GM12892 (cell line): ENCODE data around the gene LAMB1. TPM values are rescaled to one million over a fixed set of nuclear protein-coding genes. Genes with fewer than 3 reads are reported as not detected.

Experiments
- DNase-seq: peaks from one replicate; pipeline ENCODE4 v3.0.0; 2011; ENCODE audit not compliant: insufficient read length
- FAIRE-seq: peaks from 2 replicates; lab custom pipeline; 2011; peaks lifted over from hg19 to GRCh38; lab: Jason Lieb, UNC
- POLR2A ChIP-seq: IDR thresholded peaks from 2 replicates; pipeline ENCODE4 v1.6.1; 2011; ENCODE audit warnings: low read depth, low read length, control low read depth
- POLR2AphosphoS5 ChIP-seq: IDR thresholded peaks from 2 replicates; pipeline ENCODE4 v1.6.1; 2011; ENCODE audit warnings: low read depth, low read length, control low read depth
- TAF1 ChIP-seq: IDR thresholded peaks from 2 replicates; pipeline ENCODE4 v1.6.1; 2011; ENCODE audit warnings: low read depth, mild to moderate bottlenecking, control low read depth, low read length, borderline replicate concordance
- polyA plus RNA-seq: library from polyadenylated mRNA; unstranded; fragments of >200 nt; gene quantifications from one replicate; pipeline ENCODE4 v1.2.1, GENCODE V29; 2012; ENCODE audit warnings: missing spikeins, inconsistent platforms; ENCODE audit not compliant: missing spikeins

LAMB1 gene
- 0.74 TPM for polyA plus RNA-seq

GRCh38 chr7:108002726-108003598 lies at the start of gene LAMB1:
TSS of gene LAMB1 (minus strand) at chr7:108003161. CDS start at chr7:108002885, 276 bp downstream.
- FAIRE-seq, result no peak
- no peak for TF ChIP-seq TAF1
- no peak for TF ChIP-seq POLR2A
- TF ChIP-seq POLR2AphosphoS5, result no peak
- no peak for DNase-seq

GRCh38 chr7:108051454-108051853 lies 48.5 kb upstream of the LAMB1 start:
- TF ChIP-seq POLR2A (no peak), TAF1 (no peak), POLR2AphosphoS5 (no peak)
- no peak for DNase-seq
- FAIRE-seq, result no peak

- no peak for FAIRE-seq
- DNase-seq, result no peak
- TF ChIP-seq POLR2AphosphoS5 (no peak), POLR2A (no peak), TAF1 (no peak)
These were observed 47.0 kb upstream of the LAMB1 start for GRCh38 chr7:108049962-108050361.

GRCh38 chr7:108048422-108048821 lies 45.5 kb upstream of the LAMB1 start:
- DNase-seq, result no peak
- no peak for FAIRE-seq
- no peak for TF ChIP-seq POLR2AphosphoS5
- TF ChIP-seq TAF1, result no peak
- no peak for TF ChIP-seq POLR2A

- no peak for TF ChIP-seq POLR2AphosphoS5
- TF ChIP-seq POLR2A, result no peak
- TF ChIP-seq TAF1, result no peak
- DNase-seq, result no peak
- no peak for FAIRE-seq
These were observed 44.1 kb upstream of the LAMB1 start for GRCh38 chr7:108046952-108047506.

- no peak for TF ChIP-seq POLR2AphosphoS5
- no peak for TF ChIP-seq TAF1
- TF ChIP-seq POLR2A, result no peak
- DNase-seq (no peak), FAIRE-seq (no peak)
These were observed 42.7 kb upstream of the LAMB1 start for GRCh38 chr7:108045669-108046068.

- TF ChIP-seq POLR2A (no peak), POLR2AphosphoS5 (no peak)
- no peak for FAIRE-seq
- no peak for DNase-seq
These were observed 42.2 kb upstream of the LAMB1 start for GRCh38 chr7:108045154-108045553.

- FAIRE-seq, result no peak
- no peak for TF ChIP-seq POLR2A
- no peak for TF ChIP-seq POLR2AphosphoS5
- TF ChIP-seq TAF1, result no peak
- DNase-seq, result no peak
These were observed 41.4 kb upstream of the LAMB1 start for GRCh38 chr7:108044345-108044744.

- FAIRE-seq, result no peak
- no peak for DNase-seq
- TF ChIP-seq POLR2AphosphoS5 (no peak), TAF1 (no peak), POLR2A (no peak)
These were observed 36.0 kb upstream of the LAMB1 start for GRCh38 chr7:108038986-108039385.

- TF ChIP-seq TAF1 (no peak), POLR2AphosphoS5 (no peak), POLR2A (no peak)
- no peak for DNase-seq
- FAIRE-seq, result no peak
These were observed 34.8 kb upstream of the LAMB1 start for GRCh38 chr7:108037741-108038140.

- FAIRE-seq, result no peak
- TF ChIP-seq TAF1, result no peak
- no peak for TF ChIP-seq POLR2AphosphoS5
- no peak for TF ChIP-seq POLR2A
- DNase-seq, result no peak
These were observed 34.2 kb upstream of the LAMB1 start for GRCh38 chr7:108037140-108037539.

GRCh38 chr7:108034586-108034985 lies 31.6 kb upstream of the LAMB1 start:
- no peak for TF ChIP-seq TAF1
- TF ChIP-seq POLR2AphosphoS5, result no peak
- TF ChIP-seq POLR2A, result no peak
- DNase-seq (no peak), FAIRE-seq (no peak)
